WTC11 (cell line): ENCODE measurements around the gene JADE2. TPM values are rescaled to one million over a fixed set of nuclear protein-coding genes. Genes with fewer than 3 reads are reported as not detected.
A peak's percentile ranks its signal among the peaks of the same experiment; 100 is the strongest.

Experiments used
- ATAC-seq: fragments of 200-7000 bp; cut with Tn5 transposase; 2 replicates; pipeline ENCODE4 v1.10.0; 2021; ENCODE audit warnings: mild to moderate bottlenecking, moderate library complexity
- CTCF ChIA-PET: fragments of 300-600 bp; sonication (Branson Sonifier 250); formaldehyde crosslinking; loops from one replicate; lab custom pipeline; 2021; ENCODE audit warnings: antibody characterized with exemption; lab: Charles Lee
- POLR2A ChIA-PET: fragments of 350-600 bp; sonication (Branson Sonifier 250); formaldehyde crosslinking; loops from one replicate; lab custom pipeline; 2021; ENCODE audit warnings: antibody characterized with exemption; lab: Charles Lee
- DNase-seq: peaks from one replicate; pipeline ENCODE4 v3.0.0; 2021; ENCODE audit warnings: low spot score
- H3K27ac Mint-ChIP-seq: 2 replicates; pipeline ENCODE4 v1.8.0; 2021; ENCODE audit warnings: mixed read lengths
- H3K27me3 Mint-ChIP-seq: 2 replicates; pipeline ENCODE4 v1.8.0; 2021; ENCODE audit warnings: low read depth, mild to moderate bottlenecking, moderate library complexity, mixed read lengths
- H3K36me3 Mint-ChIP-seq: 2 replicates; pipeline ENCODE4 v1.8.0; 2021; ENCODE audit warnings: mixed read lengths
- H3K4me1 Mint-ChIP-seq: 2 replicates; pipeline ENCODE4 v1.8.0; 2022; ENCODE audit warnings: mixed read lengths
- H3K4me3 Mint-ChIP-seq: 2 replicates; pipeline ENCODE4 v1.8.0; 2021; ENCODE audit warnings: mild to moderate bottlenecking, moderate library complexity, mixed read lengths
- H3K9me3 Mint-ChIP-seq: 2 replicates; pipeline ENCODE4 v1.8.0; 2021; ENCODE audit warnings: mixed read lengths
- CREM ChIP-seq: sonication (generic); formaldehyde crosslinking; IDR thresholded peaks from 2 replicates; pipeline ENCODE4 v1.8.1; 2022; ENCODE audit warnings: mild to moderate bottlenecking, missing genetic modification reagents, moderate library complexity
- GABPB1 ChIP-seq: sonication (generic); formaldehyde crosslinking; IDR thresholded peaks from 2 replicates; pipeline ENCODE4 v1.8.1; 2023; ENCODE audit warnings: mild to moderate bottlenecking, missing genetic modification reagents
- GRHL2 ChIP-seq: fragments of 250-450 bp; sonication (Bioruptor Pico); IDR thresholded peaks from 2 replicates; pipeline ENCODE4 v1.8.0; 2022; ENCODE audit warnings: mild to moderate bottlenecking, moderate library complexity; ENCODE audit not compliant: insufficient replicate concordance, severe bottlenecking
- JUN ChIP-seq: sonication (generic); formaldehyde crosslinking; IDR thresholded peaks from 2 replicates; pipeline ENCODE4 v1.8.0; 2023; ENCODE audit warnings: mild to moderate bottlenecking, missing genetic modification reagents
- SOX15 ChIP-seq: fragments of 250-450 bp; sonication (Bioruptor Pico); IDR thresholded peaks from 2 replicates; pipeline ENCODE4 v1.9.0; 2021; ENCODE audit warnings: mild to moderate bottlenecking
- TEAD4 ChIP-seq: sonication (generic); formaldehyde crosslinking; IDR thresholded peaks from 2 replicates; pipeline ENCODE4 v1.8.0; 2022; ENCODE audit warnings: mild to moderate bottlenecking, missing genetic modification reagents
- TP53 ChIP-seq: sonication (generic); formaldehyde crosslinking; IDR thresholded peaks from 2 replicates; pipeline ENCODE4 v1.8.1; 2023; ENCODE audit warnings: mild to moderate bottlenecking, missing genetic modification reagents
- total RNA-seq: library from RNA; stranded (reverse); gene quantifications from 3 replicates; pipeline ENCODE4 v1.2.3, GENCODE V29; 2021
- TF ChIP-seq, protein P1 (sequence below): sonication (generic); formaldehyde crosslinking; IDR thresholded peaks from 2 replicates; pipeline ENCODE4 v1.8.1; 2022; ENCODE audit warnings: mild to moderate bottlenecking, missing genetic modification reagents, moderate library complexity, borderline replicate concordance
- TF ChIP-seq, protein P2 (sequence below): fragments of 250-450 bp; sonication (Bioruptor Pico); IDR thresholded peaks from 2 replicates; pipeline ENCODE4 v1.9.0; 2021; ENCODE audit warnings: mild to moderate bottlenecking, borderline replicate concordance
- TF ChIP-seq, protein P3 (sequence below): sonication (generic); formaldehyde crosslinking; IDR thresholded peaks from 2 replicates; pipeline ENCODE4 v1.8.1; 2023; ENCODE audit warnings: mild to moderate bottlenecking, missing genetic modification reagents
- TF ChIP-seq, protein P4 (sequence below): sonication (generic); formaldehyde crosslinking; IDR thresholded peaks from 2 replicates; pipeline ENCODE4 v1.8.1; 2022; ENCODE audit warnings: low read depth, missing genetic modification reagents, borderline replicate concordance
- TF ChIP-seq, protein P5 (sequence below): sonication (generic); formaldehyde crosslinking; IDR thresholded peaks from 2 replicates; pipeline ENCODE4 v1.8.0; 2022; ENCODE audit warnings: mild to moderate bottlenecking, missing genetic modification reagents
- TF ChIP-seq, protein P6 (sequence below): sonication (generic); formaldehyde crosslinking; IDR thresholded peaks from 2 replicates; pipeline ENCODE4 v1.8.1; 2023; ENCODE audit warnings: mild to moderate bottlenecking, missing genetic modification reagents, borderline replicate concordance

The JADE2 gene
- total RNA-seq, 1 experiment from 2014 or later: 40.8 TPM

DNA sequence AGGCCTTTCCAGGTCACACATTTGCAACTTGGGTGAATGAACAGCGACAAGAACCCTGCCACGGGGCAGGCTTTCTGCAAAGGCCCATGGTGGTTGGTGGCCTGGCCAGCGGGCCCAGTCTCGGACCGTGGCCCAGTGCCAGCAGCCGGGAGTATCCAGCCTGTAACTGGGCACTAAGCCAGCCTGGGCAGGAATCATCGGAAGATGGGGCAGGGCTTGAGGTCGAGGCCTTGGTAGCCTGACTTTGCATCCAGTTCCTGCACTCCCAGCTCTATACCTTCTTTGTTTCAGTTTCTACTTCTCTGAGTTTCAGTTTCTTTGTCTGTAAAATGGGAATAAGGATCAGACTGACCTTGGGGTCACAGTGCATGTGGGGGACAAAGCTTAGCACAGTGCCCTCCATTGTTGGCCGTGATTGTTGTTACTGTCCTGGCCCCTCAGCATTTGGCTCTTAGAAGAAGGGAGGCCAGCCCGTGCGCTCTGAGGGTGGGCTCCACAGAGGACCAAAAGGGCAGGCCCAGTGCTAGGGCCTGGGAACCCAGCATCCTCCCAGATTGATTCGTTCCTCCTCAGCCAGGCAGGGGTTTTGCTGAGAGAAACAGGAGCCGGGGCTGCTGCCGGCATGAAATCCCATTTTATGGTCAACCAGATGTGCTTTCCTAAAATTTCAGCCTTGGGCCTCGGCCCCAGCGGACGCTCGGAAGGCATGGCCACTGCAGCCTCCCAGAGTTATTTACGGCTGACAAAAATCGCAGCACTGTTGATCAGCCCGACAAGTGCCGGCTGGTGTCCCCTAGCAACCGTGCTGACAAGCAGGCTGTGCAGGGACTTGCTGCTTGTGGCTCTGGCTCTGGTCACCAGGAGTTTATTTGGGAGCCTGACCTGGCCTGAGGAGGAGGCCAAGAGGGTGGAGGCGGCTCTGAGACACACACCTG, 43.6 kb downstream of the JADE2 start (continued):
- TF ChIP-seq, protein P1, sequence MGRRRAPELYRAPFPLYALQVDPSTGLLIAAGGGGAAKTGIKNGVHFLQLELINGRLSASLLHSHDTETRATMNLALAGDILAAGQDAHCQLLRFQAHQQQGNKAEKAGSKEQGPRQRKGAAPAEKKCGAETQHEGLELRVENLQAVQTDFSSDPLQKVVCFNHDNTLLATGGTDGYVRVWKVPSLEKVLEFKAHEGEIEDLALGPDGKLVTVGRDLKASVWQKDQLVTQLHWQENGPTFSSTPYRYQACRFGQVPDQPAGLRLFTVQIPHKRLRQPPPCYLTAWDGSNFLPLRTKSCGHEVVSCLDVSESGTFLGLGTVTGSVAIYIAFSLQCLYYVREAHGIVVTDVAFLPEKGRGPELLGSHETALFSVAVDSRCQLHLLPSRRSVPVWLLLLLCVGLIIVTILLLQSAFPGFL: no peak
- no peak for TF ChIP-seq JUN (CRISPR knock-in tag)
- TF ChIP-seq, protein P2, sequence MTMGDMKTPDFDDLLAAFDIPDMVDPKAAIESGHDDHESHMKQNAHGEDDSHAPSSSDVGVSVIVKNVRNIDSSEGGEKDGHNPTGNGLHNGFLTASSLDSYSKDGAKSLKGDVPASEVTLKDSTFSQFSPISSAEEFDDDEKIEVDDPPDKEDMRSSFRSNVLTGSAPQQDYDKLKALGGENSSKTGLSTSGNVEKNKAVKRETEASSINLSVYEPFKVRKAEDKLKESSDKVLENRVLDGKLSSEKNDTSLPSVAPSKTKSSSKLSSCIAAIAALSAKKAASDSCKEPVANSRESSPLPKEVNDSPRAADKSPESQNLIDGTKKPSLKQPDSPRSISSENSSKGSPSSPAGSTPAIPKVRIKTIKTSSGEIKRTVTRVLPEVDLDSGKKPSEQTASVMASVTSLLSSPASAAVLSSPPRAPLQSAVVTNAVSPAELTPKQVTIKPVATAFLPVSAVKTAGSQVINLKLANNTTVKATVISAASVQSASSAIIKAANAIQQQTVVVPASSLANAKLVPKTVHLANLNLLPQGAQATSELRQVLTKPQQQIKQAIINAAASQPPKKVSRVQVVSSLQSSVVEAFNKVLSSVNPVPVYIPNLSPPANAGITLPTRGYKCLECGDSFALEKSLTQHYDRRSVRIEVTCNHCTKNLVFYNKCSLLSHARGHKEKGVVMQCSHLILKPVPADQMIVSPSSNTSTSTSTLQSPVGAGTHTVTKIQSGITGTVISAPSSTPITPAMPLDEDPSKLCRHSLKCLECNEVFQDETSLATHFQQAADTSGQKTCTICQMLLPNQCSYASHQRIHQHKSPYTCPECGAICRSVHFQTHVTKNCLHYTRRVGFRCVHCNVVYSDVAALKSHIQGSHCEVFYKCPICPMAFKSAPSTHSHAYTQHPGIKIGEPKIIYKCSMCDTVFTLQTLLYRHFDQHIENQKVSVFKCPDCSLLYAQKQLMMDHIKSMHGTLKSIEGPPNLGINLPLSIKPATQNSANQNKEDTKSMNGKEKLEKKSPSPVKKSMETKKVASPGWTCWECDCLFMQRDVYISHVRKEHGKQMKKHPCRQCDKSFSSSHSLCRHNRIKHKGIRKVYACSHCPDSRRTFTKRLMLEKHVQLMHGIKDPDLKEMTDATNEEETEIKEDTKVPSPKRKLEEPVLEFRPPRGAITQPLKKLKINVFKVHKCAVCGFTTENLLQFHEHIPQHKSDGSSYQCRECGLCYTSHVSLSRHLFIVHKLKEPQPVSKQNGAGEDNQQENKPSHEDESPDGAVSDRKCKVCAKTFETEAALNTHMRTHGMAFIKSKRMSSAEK (CRISPR knock-in tag): no peak
- TF ChIP-seq TP53: no peak
- TF ChIP-seq, protein P3, sequence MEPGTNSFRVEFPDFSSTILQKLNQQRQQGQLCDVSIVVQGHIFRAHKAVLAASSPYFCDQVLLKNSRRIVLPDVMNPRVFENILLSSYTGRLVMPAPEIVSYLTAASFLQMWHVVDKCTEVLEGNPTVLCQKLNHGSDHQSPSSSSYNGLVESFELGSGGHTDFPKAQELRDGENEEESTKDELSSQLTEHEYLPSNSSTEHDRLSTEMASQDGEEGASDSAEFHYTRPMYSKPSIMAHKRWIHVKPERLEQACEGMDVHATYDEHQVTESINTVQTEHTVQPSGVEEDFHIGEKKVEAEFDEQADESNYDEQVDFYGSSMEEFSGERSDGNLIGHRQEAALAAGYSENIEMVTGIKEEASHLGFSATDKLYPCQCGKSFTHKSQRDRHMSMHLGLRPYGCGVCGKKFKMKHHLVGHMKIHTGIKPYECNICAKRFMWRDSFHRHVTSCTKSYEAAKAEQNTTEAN (CRISPR knock-in tag): no peak
- TF ChIP-seq, protein P4, sequence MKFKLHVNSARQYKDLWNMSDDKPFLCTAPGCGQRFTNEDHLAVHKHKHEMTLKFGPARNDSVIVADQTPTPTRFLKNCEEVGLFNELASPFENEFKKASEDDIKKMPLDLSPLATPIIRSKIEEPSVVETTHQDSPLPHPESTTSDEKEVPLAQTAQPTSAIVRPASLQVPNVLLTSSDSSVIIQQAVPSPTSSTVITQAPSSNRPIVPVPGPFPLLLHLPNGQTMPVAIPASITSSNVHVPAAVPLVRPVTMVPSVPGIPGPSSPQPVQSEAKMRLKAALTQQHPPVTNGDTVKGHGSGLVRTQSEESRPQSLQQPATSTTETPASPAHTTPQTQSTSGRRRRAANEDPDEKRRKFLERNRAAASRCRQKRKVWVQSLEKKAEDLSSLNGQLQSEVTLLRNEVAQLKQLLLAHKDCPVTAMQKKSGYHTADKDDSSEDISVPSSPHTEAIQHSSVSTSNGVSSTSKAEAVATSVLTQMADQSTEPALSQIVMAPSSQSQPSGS (CRISPR knock-in tag): no peak

DNA sequence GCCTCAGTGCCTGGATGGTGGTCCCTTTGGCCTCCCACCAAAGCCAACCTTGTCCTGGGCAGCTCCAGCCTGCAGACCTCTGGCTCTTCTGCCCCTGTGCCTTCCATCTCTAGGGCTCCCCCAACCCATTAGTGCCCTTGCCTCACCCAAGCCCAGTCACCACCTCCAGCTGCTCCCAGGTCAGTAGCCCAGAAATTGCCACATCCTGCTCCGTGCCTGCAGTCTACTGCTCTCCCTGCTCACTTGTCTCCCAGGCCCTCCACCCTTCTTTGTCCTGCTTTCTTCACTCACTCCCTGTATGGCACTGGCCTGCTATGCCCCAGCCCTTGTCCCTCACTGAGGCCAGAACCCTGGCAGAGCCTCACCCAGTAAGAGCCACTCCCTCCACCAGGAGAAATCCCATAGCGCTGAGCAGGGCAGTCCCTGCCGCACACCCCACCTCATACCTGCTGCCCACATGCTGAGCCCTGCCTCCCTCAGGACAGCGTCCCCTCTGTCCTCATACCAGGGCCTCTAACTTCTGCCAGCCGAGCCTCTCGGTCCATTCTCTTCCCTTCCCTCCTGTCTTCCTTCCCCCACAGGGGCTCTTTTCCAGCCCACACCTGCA, 44.4 kb downstream of the JADE2 start:
- 0 out of 2 replicates have a peak, but pooled peaks cover 2% of the 10 kb centered on the region for H3K4me1 Mint-ChIP-seq
- ATAC-seq (no peak), DNase-seq (no peak)
- no peak overlapping the region for H3K4me3 Mint-ChIP-seq
- peak overlapping the region; percentile 85 for H3K27ac Mint-ChIP-seq
- TF ChIP-seq GRHL2: no peak
- TF ChIP-seq, protein P5, sequence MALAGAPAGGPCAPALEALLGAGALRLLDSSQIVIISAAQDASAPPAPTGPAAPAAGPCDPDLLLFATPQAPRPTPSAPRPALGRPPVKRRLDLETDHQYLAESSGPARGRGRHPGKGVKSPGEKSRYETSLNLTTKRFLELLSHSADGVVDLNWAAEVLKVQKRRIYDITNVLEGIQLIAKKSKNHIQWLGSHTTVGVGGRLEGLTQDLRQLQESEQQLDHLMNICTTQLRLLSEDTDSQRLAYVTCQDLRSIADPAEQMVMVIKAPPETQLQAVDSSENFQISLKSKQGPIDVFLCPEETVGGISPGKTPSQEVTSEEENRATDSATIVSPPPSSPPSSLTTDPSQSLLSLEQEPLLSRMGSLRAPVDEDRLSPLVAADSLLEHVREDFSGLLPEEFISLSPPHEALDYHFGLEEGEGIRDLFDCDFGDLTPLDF (CRISPR knock-in tag): no peak
- no peaks in the 10 kb centered on the region for H3K27me3 Mint-ChIP-seq
- no peaks in the 10 kb centered on the region for H3K9me3 Mint-ChIP-seq
- ChIA-PET CTCF (no interaction called here), POLR2A (no interaction called here)
- peaks cover 49% of the 10 kb centered on the region for H3K36me3 Mint-ChIP-seq

DNA sequence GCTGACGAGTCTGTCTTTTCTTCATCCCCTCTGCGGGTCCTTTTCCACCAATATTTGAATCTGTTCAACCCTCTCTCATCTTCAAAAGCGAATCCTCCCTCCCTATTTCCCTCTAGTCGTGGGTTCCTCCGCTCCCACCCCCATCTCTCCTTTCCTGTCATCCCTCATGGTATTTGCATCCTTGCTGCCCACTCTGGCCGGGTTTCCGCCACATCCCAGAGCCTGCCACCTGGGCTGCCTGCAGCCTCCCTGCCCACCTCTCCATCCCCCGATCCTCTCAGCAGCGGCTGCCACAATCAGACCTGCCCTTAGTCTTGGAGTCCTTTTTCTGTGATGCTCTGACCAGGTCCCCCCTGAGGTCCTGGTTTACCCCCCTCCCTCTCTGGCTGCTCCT, 44.9 kb downstream of the JADE2 start:
- ChIA-PET POLR2A (no interaction called here), CTCF (no interaction called here)
- Mint-ChIP-seq H3K9me3 (no peaks in the 10 kb centered on the region), H3K27ac (peak overlapping the region; percentile 85), H3K4me1 (0 out of 2 replicates have a peak, but pooled peaks cover 2% of the 10 kb centered on the region), H3K27me3 (no peaks in the 10 kb centered on the region), H3K4me3 (no peak overlapping the region), H3K36me3 (peaks cover 54% of the 10 kb centered on the region)
- ATAC-seq (no peak), DNase-seq (no peak)
- TF ChIP-seq SOX15 (CRISPR knock-in tag): no peak
- no peak for TF ChIP-seq CREM
- TF ChIP-seq, protein P6, sequence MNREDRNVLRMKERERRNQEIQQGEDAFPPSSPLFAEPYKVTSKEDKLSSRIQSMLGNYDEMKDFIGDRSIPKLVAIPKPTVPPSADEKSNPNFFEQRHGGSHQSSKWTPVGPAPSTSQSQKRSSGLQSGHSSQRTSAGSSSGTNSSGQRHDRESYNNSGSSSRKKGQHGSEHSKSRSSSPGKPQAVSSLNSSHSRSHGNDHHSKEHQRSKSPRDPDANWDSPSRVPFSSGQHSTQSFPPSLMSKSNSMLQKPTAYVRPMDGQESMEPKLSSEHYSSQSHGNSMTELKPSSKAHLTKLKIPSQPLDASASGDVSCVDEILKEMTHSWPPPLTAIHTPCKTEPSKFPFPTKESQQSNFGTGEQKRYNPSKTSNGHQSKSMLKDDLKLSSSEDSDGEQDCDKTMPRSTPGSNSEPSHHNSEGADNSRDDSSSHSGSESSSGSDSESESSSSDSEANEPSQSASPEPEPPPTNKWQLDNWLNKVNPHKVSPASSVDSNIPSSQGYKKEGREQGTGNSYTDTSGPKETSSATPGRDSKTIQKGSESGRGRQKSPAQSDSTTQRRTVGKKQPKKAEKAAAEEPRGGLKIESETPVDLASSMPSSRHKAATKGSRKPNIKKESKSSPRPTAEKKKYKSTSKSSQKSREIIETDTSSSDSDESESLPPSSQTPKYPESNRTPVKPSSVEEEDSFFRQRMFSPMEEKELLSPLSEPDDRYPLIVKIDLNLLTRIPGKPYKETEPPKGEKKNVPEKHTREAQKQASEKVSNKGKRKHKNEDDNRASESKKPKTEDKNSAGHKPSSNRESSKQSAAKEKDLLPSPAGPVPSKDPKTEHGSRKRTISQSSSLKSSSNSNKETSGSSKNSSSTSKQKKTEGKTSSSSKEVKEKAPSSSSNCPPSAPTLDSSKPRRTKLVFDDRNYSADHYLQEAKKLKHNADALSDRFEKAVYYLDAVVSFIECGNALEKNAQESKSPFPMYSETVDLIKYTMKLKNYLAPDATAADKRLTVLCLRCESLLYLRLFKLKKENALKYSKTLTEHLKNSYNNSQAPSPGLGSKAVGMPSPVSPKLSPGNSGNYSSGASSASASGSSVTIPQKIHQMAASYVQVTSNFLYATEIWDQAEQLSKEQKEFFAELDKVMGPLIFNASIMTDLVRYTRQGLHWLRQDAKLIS: no peak
- TF ChIP-seq, protein P1: no peak
- no peak for TF ChIP-seq GABPB1
- TF ChIP-seq TEAD4 (CRISPR knock-in tag): no peak
